ENCODE results near the gene SREBF1. TPM values are rescaled to one million over a fixed set of nuclear protein-coding genes. Genes with fewer than 3 reads are reported as not detected.

The SREBF1 gene
- total RNA-seq, 1 donor from 2014 or later = 187 TPM

DNA sequence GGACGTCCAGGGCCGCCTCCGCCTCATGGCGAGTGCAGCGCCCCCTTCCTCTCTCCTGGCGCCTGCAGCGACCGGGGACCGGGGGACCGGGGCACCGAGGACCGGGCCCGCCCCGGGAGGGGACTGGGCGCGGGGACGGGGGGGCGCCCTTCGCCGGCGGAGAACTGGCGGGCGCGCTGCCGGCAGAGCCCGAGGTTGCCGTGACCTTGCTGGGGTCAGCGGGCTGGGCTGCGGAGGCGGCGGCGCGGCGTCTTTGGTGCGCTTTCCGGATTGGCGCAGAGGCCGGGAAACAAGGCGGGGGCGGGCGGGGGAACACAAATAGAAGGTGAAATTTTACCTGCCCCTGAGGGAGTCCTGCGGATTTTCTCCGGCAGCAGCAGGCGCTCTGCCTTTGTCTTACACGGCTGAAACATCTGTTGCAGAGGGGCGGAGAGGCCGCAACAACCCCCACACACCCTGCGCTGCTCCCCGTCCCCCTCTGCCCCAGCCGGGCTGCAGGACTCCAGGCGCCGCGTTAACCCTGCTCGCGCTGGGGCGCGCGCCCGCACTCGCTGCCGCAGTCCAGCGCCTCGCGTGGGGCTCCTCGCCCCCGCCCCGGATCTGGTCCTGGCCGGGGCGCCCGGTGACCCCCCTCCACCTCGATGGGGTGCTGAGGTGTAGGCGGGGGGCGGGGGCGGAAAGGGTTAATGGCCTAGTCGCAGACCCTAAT lies 53.5 kb downstream of the SREBF1 start:
- no peaks in the 10 kb centered on the region for H3K9me3 Mint-ChIP-seq
- H3K4me3 Mint-ChIP-seq = peak overlapping the region; percentile 70
- DNase-seq (ENCODE audit: low spot score in 2 of 2, unreplicated experiment in 2 of 2) = peak in 1 of 2 experiments; percentile 64
- no peaks in the 10 kb centered on the region for H3K27me3 Mint-ChIP-seq (ENCODE audit: low read depth)
- H3K36me3 Mint-ChIP-seq = no peaks in the 10 kb centered on the region
- H3K4me1 Mint-ChIP-seq = peaks cover 58% of the 10 kb centered on the region
- no peak for TF ChIP-seq CTCF (IDR thresholded peaks at IDR 0.05; ENCODE audit: unreplicated experiment)
- peak overlapping the region; percentile 43 for H3K27ac Mint-ChIP-seq

DNA sequence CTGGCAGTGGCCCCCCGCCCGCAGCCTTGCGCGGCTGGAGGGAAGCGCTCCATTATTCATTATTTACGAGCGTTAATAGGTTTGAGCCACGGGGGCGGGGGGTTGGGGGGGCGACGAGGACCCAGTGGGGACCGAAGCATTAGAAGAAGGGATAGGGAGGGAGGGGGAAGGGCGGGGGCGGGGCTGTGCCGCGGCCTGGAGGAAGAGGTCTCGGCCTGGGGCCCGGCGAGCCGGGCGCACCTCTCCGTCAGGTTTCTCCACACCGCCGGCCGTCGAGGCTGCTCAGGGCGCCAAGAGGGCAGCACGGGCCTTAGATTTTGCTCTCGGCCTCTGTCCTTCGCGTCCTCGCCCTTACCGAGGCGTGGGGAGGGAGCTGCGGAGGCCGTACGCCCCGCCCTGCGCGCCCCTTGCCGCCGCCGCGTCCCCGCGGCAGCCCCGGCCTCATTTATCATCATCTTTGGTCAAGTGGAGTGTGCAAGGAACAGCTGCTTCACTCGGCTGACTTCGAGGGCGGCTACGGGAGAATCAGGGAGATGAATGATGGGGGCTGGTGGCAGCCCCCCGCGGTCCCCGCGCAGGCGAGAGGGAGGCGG lies 54.2 kb downstream of the SREBF1 start:
- no peak for TF ChIP-seq CTCF (IDR thresholded peaks at IDR 0.05; ENCODE audit: unreplicated experiment)
- Mint-ChIP-seq H3K4me1 (peaks cover 63% of the 10 kb centered on the region), H3K27ac (no peak overlapping the region), H3K36me3 (no peaks in the 10 kb centered on the region), H3K9me3 (no peaks in the 10 kb centered on the region), H3K4me3 (peak overlapping the region; percentile 70), H3K27me3 (ENCODE audit: low read depth) (no peaks in the 10 kb centered on the region)
- DNase-seq (ENCODE audit: low spot score in 2 of 2, unreplicated experiment in 2 of 2) = peak in 1 of 2 experiments; percentile 59

DNA sequence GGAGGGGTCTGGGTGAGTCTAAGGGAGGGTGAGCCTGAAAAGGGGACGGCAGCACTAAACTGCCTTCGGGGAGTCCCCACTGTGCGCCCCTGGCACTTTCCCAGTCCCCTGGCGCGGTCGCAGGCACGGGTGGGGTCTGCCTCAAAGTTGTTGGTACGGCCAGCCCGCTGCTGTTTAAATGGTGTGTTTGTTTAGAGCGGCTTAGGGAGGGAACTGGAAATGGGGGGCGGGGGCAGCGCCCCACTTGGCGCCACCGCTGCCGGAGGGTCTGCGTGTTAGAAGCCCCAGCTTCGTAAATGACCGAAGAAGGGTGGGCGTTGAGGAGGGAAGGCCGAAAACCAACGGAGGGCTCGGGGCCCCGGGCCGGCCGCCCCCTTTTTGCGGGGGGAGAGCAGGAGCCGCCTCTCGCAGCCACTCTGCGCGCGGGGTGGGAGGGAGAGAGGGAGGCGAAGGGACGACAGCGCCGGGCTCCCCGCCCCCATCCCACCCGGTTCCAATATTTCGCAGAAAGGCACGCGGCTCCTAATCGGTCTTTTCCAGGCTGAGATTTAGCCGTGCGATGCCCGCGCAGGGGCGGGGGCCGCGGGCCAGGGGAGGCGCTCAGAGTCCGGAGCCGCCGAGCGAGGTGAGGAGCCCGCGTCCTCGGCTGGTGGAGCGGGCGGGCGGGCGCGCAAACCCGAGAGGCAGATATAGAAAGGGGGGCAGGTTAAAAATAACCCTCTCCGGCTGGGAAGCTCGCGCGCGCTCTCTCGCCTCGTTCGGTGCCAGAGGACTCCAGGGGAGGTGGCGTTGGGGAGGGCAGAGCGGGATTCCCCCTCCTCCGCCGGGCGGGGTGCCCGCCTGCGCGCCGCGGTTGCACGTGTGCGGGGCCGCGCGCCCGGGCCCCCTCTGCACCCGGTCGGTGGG lies 54.9 kb downstream of the SREBF1 start:
- no peak for TF ChIP-seq CTCF (IDR thresholded peaks at IDR 0.05; ENCODE audit: unreplicated experiment)
- Mint-ChIP-seq H3K27me3 (ENCODE audit: low read depth) (no peaks in the 10 kb centered on the region), H3K4me1 (peaks cover 67% of the 10 kb centered on the region), H3K36me3 (no peaks in the 10 kb centered on the region), H3K27ac (peak overlapping the region; percentile 96), H3K9me3 (no peaks in the 10 kb centered on the region), H3K4me3 (peak overlapping the region; percentile 67)
- peak; percentile 50 to 76 for DNase-seq (ENCODE audit: low spot score in 2 of 2, unreplicated experiment in 2 of 2)

- Mint-ChIP-seq H3K4me1 (peaks cover 63% of the 10 kb centered on the region), H3K27me3 (ENCODE audit: low read depth) (no peaks in the 10 kb centered on the region), H3K9me3 (no peaks in the 10 kb centered on the region), H3K4me3 (peak overlapping the region; percentile 67), H3K36me3 (no peaks in the 10 kb centered on the region), H3K27ac (peak overlapping the region; percentile 96)
- peak; percentile 49 to 73 for DNase-seq (ENCODE audit: low spot score in 2 of 2, unreplicated experiment in 2 of 2)
- no peak for TF ChIP-seq CTCF (IDR thresholded peaks at IDR 0.05; ENCODE audit: unreplicated experiment)
Observed at GRCh38 chr17:17780922-17781590, 55.7 kb downstream of the SREBF1 start.

- no peaks in the 10 kb centered on the region for H3K36me3 Mint-ChIP-seq
- H3K4me1 Mint-ChIP-seq = peaks cover 48% of the 10 kb centered on the region
- H3K9me3 Mint-ChIP-seq = no peaks in the 10 kb centered on the region
- H3K27me3 Mint-ChIP-seq (ENCODE audit: low read depth) = no peaks in the 10 kb centered on the region
- DNase-seq (ENCODE audit: low spot score in 2 of 2, unreplicated experiment in 2 of 2) = no peak
- TF ChIP-seq CTCF (IDR thresholded peaks at IDR 0.05; ENCODE audit: unreplicated experiment) = no peak
- no peak overlapping the region for H3K4me3 Mint-ChIP-seq
- peak overlapping the region; percentile 92 for H3K27ac Mint-ChIP-seq
Observed at GRCh38 chr17:17779015-17779611, 57.7 kb downstream of the SREBF1 start.
